ENCODE measurements around the gene BCAR3. TPM values are rescaled to one million over a fixed set of nuclear protein-coding genes. Genes with fewer than 3 reads are reported as not detected.

BCAR3 gene
- total RNA-seq, 4 donors from 2014 or later, result 15.9 to 49.6 (median 30.8) TPM

GRCh38 chr1:93648656-93649055, 33.0 kb downstream of the BCAR3 start:
- Histone ChIP-seq H3K27ac (no peak overlapping the region), H3K36me3 (no peaks in the 10 kb centered on the region), H3K4me3 (no peak overlapping the region), H3K4me1 (peaks cover 4% of the 10 kb centered on the region), H3K27me3 (no peaks in the 10 kb centered on the region), H3K9me3 (no peaks in the 10 kb centered on the region)
- 73% methylated on average over 2 of the region's 2 CpGs for WGBS
- no peak for TF ChIP-seq EP300 (IDR thresholded peaks at IDR 0.05)
- no peak for TF ChIP-seq POLR2AphosphoS5 (IDR thresholded peaks at IDR 0.05)
- TF ChIP-seq POLR2A (IDR thresholded peaks at IDR 0.05), result no peak
- no peak for TF ChIP-seq CTCF (IDR thresholded peaks at IDR 0.05)
- DNase-seq (ENCODE audit: low spot score in 2 of 2), result no peak

DNA sequence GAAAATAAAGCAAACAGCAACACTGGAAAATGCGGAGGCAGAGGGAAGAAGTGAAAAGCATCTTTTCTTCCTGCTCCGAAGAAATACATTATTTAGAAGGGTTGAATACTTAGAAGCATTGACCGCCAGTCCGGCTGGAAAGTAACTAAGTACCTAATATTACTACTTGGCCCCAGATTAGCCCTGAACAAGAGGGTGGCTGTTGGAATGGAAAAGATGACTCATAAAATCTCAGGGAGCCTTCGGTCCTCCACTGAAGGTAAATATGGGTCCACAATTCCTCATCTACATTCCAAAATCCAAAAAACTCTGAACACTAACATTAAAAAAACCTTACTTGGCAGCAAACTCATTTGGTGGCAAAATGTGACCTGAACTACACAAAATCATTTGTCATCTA, 40.1 kb downstream of the BCAR3 start:
- DNase-seq (ENCODE audit: low spot score in 2 of 2), result no peak
- Histone ChIP-seq H3K4me1 (no peaks in the 10 kb centered on the region), H3K4me3 (no peak overlapping the region), H3K27ac (no peak overlapping the region), H3K27me3 (no peaks in the 10 kb centered on the region), H3K36me3 (peaks cover 5% of the 10 kb centered on the region), H3K9me3 (no peaks in the 10 kb centered on the region)
- no peak for TF ChIP-seq POLR2AphosphoS5 (IDR thresholded peaks at IDR 0.05)
- TF ChIP-seq POLR2A (IDR thresholded peaks at IDR 0.05), result no peak
- no peak for TF ChIP-seq EP300 (IDR thresholded peaks at IDR 0.05)
- no peak for TF ChIP-seq CTCF (IDR thresholded peaks at IDR 0.05)
- WGBS, result 89% methylated on average over 5 of the region's 5 CpGs

DNA sequence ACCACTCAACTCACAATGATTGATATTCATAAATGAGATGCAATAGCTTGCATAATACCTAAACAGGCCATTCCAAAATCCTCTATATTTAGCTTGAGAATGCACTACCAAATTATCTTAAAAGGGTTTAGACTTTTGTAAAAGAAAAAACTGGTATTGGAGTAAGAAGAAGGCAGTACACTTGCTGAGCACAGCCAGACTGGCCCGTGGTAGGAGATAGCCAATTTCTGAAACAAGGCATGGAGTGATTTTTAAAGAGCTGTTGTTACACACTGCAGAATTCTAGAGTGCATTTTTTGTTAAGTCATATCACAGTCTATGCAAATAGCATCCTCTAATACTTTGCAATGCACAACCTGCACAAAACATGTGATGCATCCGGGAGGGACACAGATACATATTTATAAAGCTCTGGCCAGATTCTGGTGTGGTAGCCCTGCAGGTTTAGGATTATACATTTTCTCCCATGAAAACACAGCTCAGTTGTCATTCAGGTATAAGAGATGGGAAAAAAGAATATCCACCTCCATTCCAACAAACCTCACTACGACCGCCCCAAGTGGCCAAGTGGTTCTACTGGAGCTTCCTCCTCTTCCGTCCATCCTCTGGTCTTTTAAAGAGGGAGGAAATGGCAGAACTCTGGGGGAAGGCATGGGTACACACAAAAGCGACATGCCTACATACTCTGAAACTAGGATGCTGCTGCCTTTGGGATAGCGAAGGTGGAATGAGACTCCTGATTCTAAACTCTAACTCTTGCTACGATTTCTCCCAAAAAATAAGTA, 40.8 kb downstream of the BCAR3 start:
- no peaks in the 10 kb centered on the region for H3K4me1 ChIP-seq
- no peak overlapping the region for H3K27ac ChIP-seq
- TF ChIP-seq CTCF (IDR thresholded peaks at IDR 0.05) (no peak), POLR2A (IDR thresholded peaks at IDR 0.05) (no peak), POLR2AphosphoS5 (IDR thresholded peaks at IDR 0.05) (no peak), EP300 (IDR thresholded peaks at IDR 0.05) (no peak)
- H3K9me3 ChIP-seq, result no peaks in the 10 kb centered on the region
- WGBS, result 94% methylated on average over 8 of the region's 8 CpGs
- no peak overlapping the region for H3K4me3 ChIP-seq
- no peak for DNase-seq (ENCODE audit: low spot score in 2 of 2)
- peaks cover 10% of the 10 kb centered on the region for H3K36me3 ChIP-seq
- no peaks in the 10 kb centered on the region for H3K27me3 ChIP-seq

DNA sequence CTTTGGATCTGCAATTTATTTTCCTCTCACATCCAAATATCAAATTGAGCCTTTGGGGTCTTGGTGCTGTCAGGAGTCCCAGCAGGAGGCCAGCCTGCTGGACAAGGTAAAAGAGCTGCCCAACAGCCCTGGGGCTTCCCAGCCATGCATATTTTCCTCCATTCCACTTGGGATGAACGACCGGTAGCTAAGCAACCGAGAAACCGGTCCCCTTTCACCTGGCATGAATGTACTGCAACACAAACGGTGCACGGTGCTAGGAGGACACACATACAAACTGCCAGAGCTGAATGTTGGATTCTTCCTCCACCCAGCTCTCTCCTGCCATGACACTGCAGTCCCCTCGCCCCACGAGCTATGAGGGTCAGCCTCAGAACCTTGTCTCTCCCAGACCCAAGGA, 42.7 kb downstream of the BCAR3 start:
- Histone ChIP-seq H3K4me1 (no peaks in the 10 kb centered on the region), H3K27ac (no peak overlapping the region), H3K27me3 (no peaks in the 10 kb centered on the region), H3K36me3 (peaks cover 12% of the 10 kb centered on the region), H3K9me3 (no peaks in the 10 kb centered on the region), H3K4me3 (no peak overlapping the region)
- TF ChIP-seq POLR2A (IDR thresholded peaks at IDR 0.05) (no peak), CTCF (IDR thresholded peaks at IDR 0.05) (no peak), EP300 (IDR thresholded peaks at IDR 0.05) (no peak)
- DNase-seq (ENCODE audit: low spot score in 2 of 2), result no peak
- WGBS, result 64% methylated on average over 8 of the region's 8 CpGs

- DNase-seq (ENCODE audit: low spot score in 2 of 2), result no peak
- TF ChIP-seq POLR2AphosphoS5 (IDR thresholded peaks at IDR 0.05) (no peak), EP300 (IDR thresholded peaks at IDR 0.05) (no peak), CTCF (IDR thresholded peaks at IDR 0.05) (no peak), POLR2A (IDR thresholded peaks at IDR 0.05) (no peak)
- Histone ChIP-seq H3K9me3 (no peaks in the 10 kb centered on the region), H3K27me3 (no peaks in the 10 kb centered on the region), H3K27ac (no peak overlapping the region), H3K4me1 (no peaks in the 10 kb centered on the region), H3K36me3 (peaks cover 12% of the 10 kb centered on the region), H3K4me3 (no peak overlapping the region)
- WGBS, result 43% methylated on average over 5 of the region's 5 CpGs
Observed at GRCh38 chr1:93638307-93638847, 43.3 kb downstream of the BCAR3 start.

All from suprapubic skin (tissue), 4 donors.